GM12801 (cell line): ENCODE measurements around the gene HMCN2.

Experiments
- CTCF ChIP-seq: IDR thresholded peaks from one replicate; pipeline ENCODE4 v1.5.1; 2011; ENCODE audit warnings: control low read depth; ENCODE audit not compliant: insufficient read length; ENCODE audit errors: extremely low read depth

HMCN2 gene

GRCh38 chr9:130343445-130343918 is 77.9 kb downstream of the HMCN2 start:
- no peak for TF ChIP-seq CTCF

- TF ChIP-seq CTCF, result no peak
Observed at GRCh38 chr9:130344366-130344765, 78.8 kb downstream of the HMCN2 start.

- TF ChIP-seq CTCF, result no peak
Observed at GRCh38 chr9:130345009-130345896, 79.7 kb downstream of the HMCN2 start.

DNA sequence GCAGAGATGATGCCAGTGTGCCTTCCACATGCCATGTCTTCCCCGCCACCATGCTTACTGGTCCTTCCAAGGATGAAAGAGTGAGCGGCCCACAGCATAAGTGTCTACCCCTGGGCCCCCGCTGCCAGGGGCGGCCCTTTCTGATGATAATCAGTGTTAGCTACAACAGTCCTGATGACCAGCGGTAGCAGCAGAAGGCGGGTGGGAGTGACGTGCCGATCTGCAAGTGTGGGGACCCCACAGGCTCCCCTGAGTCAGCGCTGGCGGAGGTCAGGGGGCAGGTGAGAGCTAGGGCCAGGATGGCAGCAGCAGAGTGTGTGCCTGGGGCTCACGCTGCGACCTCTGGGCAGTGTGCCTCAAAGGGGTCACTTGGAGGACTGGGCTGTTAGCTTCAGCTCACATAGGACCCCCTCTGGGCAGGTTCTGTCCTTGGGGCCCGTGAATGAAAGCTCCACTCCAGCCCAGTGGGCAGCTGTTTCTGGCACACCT is 80.4 kb downstream of the HMCN2 start:
- no peak for TF ChIP-seq CTCF

GRCh38 chr9:130346431-130346830 is 80.9 kb downstream of the HMCN2 start:
- TF ChIP-seq CTCF, result no peak

GRCh38 chr9:130347036-130347435 is 81.5 kb downstream of the HMCN2 start:
- TF ChIP-seq CTCF, result no peak

DNA sequence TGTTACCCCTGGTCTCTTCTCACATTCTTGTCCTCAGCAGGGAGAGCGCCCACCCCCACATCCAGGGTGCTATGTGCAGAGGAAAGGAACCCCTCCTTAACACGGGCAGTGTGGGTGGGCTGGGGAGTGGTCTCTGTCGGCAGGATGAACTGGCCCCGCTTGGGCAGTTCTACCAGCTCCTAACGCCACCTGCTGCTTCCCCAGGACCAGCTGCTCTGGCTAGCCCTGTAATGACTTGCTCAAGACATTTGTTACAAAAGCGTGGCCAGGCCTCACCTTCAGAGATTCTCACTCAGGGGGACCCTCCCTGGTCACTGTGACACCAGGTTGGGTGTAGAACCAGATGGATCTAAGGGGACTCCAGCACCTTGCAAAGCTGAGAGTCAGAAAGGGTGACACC is 82.4 kb downstream of the HMCN2 start:
- no peak for TF ChIP-seq CTCF
